ENCODE results near the gene COCH. TPM values are rescaled to one million over a fixed set of nuclear protein-coding genes. Genes with fewer than 3 reads are reported as not detected.

COCH gene
- total RNA-seq, 1 donor from 2014 or later = 29.0 TPM

GRCh38 chr14:30849983-30850382 lies 24.4 kb upstream of the COCH start:
- Mint-ChIP-seq H3K27ac (ENCODE audit: unreplicated experiment) (no peak overlapping the region), H3K4me3 (ENCODE audit: unreplicated experiment) (no peak overlapping the region), H3K36me3 (ENCODE audit: unreplicated experiment) (no peaks in the 10 kb centered on the region), H3K9me3 (ENCODE audit: unreplicated experiment) (no peaks in the 10 kb centered on the region), H3K4me1 (ENCODE audit: low read depth, unreplicated experiment) (no peaks in the 10 kb centered on the region), H3K27me3 (ENCODE audit: unreplicated experiment) (no peaks in the 10 kb centered on the region)
- TF ChIP-seq, protein P1, sequence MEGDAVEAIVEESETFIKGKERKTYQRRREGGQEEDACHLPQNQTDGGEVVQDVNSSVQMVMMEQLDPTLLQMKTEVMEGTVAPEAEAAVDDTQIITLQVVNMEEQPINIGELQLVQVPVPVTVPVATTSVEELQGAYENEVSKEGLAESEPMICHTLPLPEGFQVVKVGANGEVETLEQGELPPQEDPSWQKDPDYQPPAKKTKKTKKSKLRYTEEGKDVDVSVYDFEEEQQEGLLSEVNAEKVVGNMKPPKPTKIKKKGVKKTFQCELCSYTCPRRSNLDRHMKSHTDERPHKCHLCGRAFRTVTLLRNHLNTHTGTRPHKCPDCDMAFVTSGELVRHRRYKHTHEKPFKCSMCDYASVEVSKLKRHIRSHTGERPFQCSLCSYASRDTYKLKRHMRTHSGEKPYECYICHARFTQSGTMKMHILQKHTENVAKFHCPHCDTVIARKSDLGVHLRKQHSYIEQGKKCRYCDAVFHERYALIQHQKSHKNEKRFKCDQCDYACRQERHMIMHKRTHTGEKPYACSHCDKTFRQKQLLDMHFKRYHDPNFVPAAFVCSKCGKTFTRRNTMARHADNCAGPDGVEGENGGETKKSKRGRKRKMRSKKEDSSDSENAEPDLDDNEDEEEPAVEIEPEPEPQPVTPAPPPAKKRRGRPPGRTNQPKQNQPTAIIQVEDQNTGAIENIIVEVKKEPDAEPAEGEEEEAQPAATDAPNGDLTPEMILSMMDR (IDR thresholded peaks at IDR 0.05; ENCODE audit: partially characterized antibody, unreplicated experiment) = no peak
- no peak for DNase-seq

- TF ChIP-seq, protein P1 (IDR thresholded peaks at IDR 0.05; ENCODE audit: partially characterized antibody, unreplicated experiment) = no peak
- Mint-ChIP-seq H3K27ac (ENCODE audit: unreplicated experiment) (no peak overlapping the region), H3K4me1 (ENCODE audit: low read depth, unreplicated experiment) (no peaks in the 10 kb centered on the region), H3K27me3 (ENCODE audit: unreplicated experiment) (no peaks in the 10 kb centered on the region), H3K9me3 (ENCODE audit: unreplicated experiment) (peaks cover 2% of the 10 kb centered on the region), H3K36me3 (ENCODE audit: unreplicated experiment) (no peaks in the 10 kb centered on the region), H3K4me3 (ENCODE audit: unreplicated experiment) (no peak overlapping the region)
- DNase-seq = no peak
Observed at GRCh38 chr14:30853946-30854345, 20.4 kb upstream of the COCH start.

GRCh38 chr14:30854492-30854891 lies 19.9 kb upstream of the COCH start:
- Mint-ChIP-seq H3K4me1 (ENCODE audit: low read depth, unreplicated experiment) (no peaks in the 10 kb centered on the region), H3K4me3 (ENCODE audit: unreplicated experiment) (no peak overlapping the region), H3K27ac (ENCODE audit: unreplicated experiment) (no peak overlapping the region), H3K36me3 (ENCODE audit: unreplicated experiment) (no peaks in the 10 kb centered on the region), H3K27me3 (ENCODE audit: unreplicated experiment) (no peaks in the 10 kb centered on the region), H3K9me3 (ENCODE audit: unreplicated experiment) (peaks cover 3% of the 10 kb centered on the region)
- TF ChIP-seq, protein P1 (IDR thresholded peaks at IDR 0.05; ENCODE audit: partially characterized antibody, unreplicated experiment) = no peak
- DNase-seq = no peak

GRCh38 chr14:30855345-30856037 lies 18.9 kb upstream of the COCH start:
- Mint-ChIP-seq H3K9me3 (ENCODE audit: unreplicated experiment) (peaks cover 3% of the 10 kb centered on the region), H3K27me3 (ENCODE audit: unreplicated experiment) (no peaks in the 10 kb centered on the region), H3K4me3 (ENCODE audit: unreplicated experiment) (no peak overlapping the region), H3K36me3 (ENCODE audit: unreplicated experiment) (no peaks in the 10 kb centered on the region), H3K27ac (ENCODE audit: unreplicated experiment) (no peak overlapping the region), H3K4me1 (ENCODE audit: low read depth, unreplicated experiment) (no peaks in the 10 kb centered on the region)
- no peak for DNase-seq
- TF ChIP-seq, protein P1 (IDR thresholded peaks at IDR 0.05; ENCODE audit: partially characterized antibody, unreplicated experiment) = no peak

DNA sequence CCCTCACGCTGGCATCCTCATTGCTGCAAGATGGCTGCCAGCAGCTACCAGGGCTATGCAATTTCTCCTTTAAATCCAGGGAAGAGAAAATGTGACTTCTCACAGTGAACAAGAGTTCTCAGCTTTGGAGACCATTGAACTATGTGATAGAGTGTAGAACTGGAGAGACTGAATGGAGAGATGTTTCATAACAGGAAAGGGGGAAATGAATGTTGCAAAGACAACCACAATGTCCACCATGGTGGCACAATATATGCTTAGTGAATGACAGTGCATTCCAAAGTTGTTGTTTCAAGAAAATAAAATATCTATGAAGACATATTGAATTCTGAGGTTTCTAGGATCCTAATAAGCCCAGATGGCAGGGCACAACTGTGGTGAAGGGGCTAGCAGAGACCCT lies 13.2 kb upstream of the COCH start:
- Mint-ChIP-seq H3K4me1 (ENCODE audit: low read depth, unreplicated experiment) (no peaks in the 10 kb centered on the region), H3K36me3 (ENCODE audit: unreplicated experiment) (no peaks in the 10 kb centered on the region), H3K27me3 (ENCODE audit: unreplicated experiment) (no peaks in the 10 kb centered on the region), H3K9me3 (ENCODE audit: unreplicated experiment) (peaks cover 3% of the 10 kb centered on the region), H3K27ac (ENCODE audit: unreplicated experiment) (no peak overlapping the region), H3K4me3 (ENCODE audit: unreplicated experiment) (no peak overlapping the region)
- TF ChIP-seq, protein P1 (IDR thresholded peaks at IDR 0.05; ENCODE audit: partially characterized antibody, unreplicated experiment) = no peak
- DNase-seq = no peak
